Panc1 (cell line): Measurements from ENCODE around the gene SHLD1. TPM values are rescaled to one million over a fixed set of nuclear protein-coding genes. Genes with fewer than 3 reads are reported as not detected.

Source experiments
- ATAC-seq: fragments of 200-7000 bp; cut with Tn5 transposase; 2 replicates; pipeline ENCODE4 v1.9.1; 2020; ENCODE audit warnings: mild to moderate bottlenecking, moderate library complexity
- BruUV-seq: library from RNA; stranded (reverse); fragments of 400-500 nt; replicated peaks from 2 replicates; lab custom pipeline; 2021; lab: Mats Ljungman, UMichigan
- CTCF ChIA-PET: fragments of 300-600 bp; sonication (Branson Sonifier 250); formaldehyde crosslinking; loops from one replicate; lab custom pipeline; 2022; ENCODE audit warnings: antibody characterized with exemption; lab: Charles Lee
- POLR2A ChIA-PET: fragments of 300-600 bp; sonication (Branson Sonifier 250); formaldehyde crosslinking; loops from one replicate; lab custom pipeline; 2022; ENCODE audit warnings: antibody characterized with exemption; lab: Charles Lee
- DNase-seq: peaks from one replicate; pipeline ENCODE4 v3.0.0-alpha.2; 2010; ENCODE audit warnings: low read depth, low spot score
- H3K27ac ChIP-seq: 2 replicates; pipeline ENCODE4 v1.5.1; 2011; ENCODE audit warnings: mild to moderate bottlenecking, low read length, inconsistent platforms
- H3K27me3 ChIP-seq: fragments of 200-500 bp; sonication (Bioruptor generic); 2 replicates; pipeline ENCODE4 v1.6.0; 2014; ENCODE audit warnings: low read length, inconsistent platforms; ENCODE audit not compliant: control insufficient read depth, insufficient read depth
- H3K36me3 ChIP-seq: fragments of 200-500 bp; sonication (Bioruptor generic); 2 replicates; pipeline ENCODE4 v1.5.1; 2014; ENCODE audit warnings: inconsistent platforms, mild to moderate bottlenecking, low read length, moderate library complexity; ENCODE audit not compliant: control insufficient read depth, insufficient read depth
- H3K4me1 ChIP-seq: 2 replicates; pipeline ENCODE4 v1.5.1; 2011; ENCODE audit warnings: inconsistent platforms, mild to moderate bottlenecking, low read length, moderate library complexity; ENCODE audit not compliant: control insufficient read depth, insufficient read depth
- H3K4me3 ChIP-seq, 2 experiments: 2 replicates each; pipeline ENCODE4 v1.5.1; 2011 to 2012; ENCODE audit warnings: low read depth in 2 of 2, low read length in 2 of 2, mild to moderate bottlenecking in 2 of 2, inconsistent platforms in 1 of 2, moderate library complexity in 1 of 2
- H3K9me3 ChIP-seq: fragments of 200-500 bp; sonication (Bioruptor generic); 2 replicates; pipeline ENCODE4 v1.5.1; 2014; ENCODE audit warnings: low read depth, mild to moderate bottlenecking, inconsistent platforms, low read length, moderate library complexity; ENCODE audit not compliant: control insufficient read depth, insufficient read depth
- CTCF ChIP-seq: fragments of 450-650 bp; IDR thresholded peaks from 2 replicates; pipeline ENCODE4 v1.5.1; 2017; ENCODE audit warnings: mild to moderate bottlenecking
- POLR2AphosphoS5 ChIP-seq: IDR thresholded peaks from 2 replicates; pipeline ENCODE4 v1.6.1; 2012; ENCODE audit warnings: mild to moderate bottlenecking, low read depth, low read length, moderate library complexity
- REST ChIP-seq, 2 experiments: IDR thresholded peaks; 2 replicates each; pipeline ENCODE4 v1.6.1; 2011 to 2012; ENCODE audit warnings: low read depth in 2 of 2, control low read depth in 1 of 2, low read length in 1 of 2, mild to moderate bottlenecking in 1 of 2, moderate library complexity in 1 of 2; ENCODE audit not compliant: insufficient read depth in 1 of 2
- SIN3A ChIP-seq: IDR thresholded peaks from 2 replicates; pipeline ENCODE4 v1.6.1; 2012; ENCODE audit warnings: low read depth, mild to moderate bottlenecking, low read length, moderate library complexity, borderline replicate concordance; ENCODE audit not compliant: insufficient read depth
- TCF7L2 ChIP-seq: IDR thresholded peaks from 2 replicates; pipeline ENCODE4 v1.6.1; 2011; ENCODE audit warnings: mild to moderate bottlenecking, low read depth, low read length, inconsistent platforms
- in situ Hi-C: cut with HindIII; loops from 2 replicates; pipeline ENCODE4 v1.10.0; 2016; ENCODE audit warnings: low sequenced_read_pairs, low pct_unique_long_range_greater_than_20kb
- intact Hi-C: fragments of 100-400 bp; cut with micrococcal nuclease; formaldehyde crosslinking; loops from one replicate; pipeline ENCODE4 v1.10.0; 2022; ENCODE audit not compliant: unreplicated experiment
- total RNA-seq: library from RNA; stranded (reverse); gene quantifications from one replicate; pipeline ENCODE4 v1.2.1, GENCODE V29; 2021; ENCODE audit not compliant: unreplicated experiment

Gene SHLD1
- total RNA-seq, 1 experiment from 2014 or later: 4.3 TPM

GRCh38 chr20:5877128-5877527 lies 126.9 kb downstream of the SHLD1 start:
- Histone ChIP-seq H3K4me3 (no peak overlapping the region), H3K9me3 (no peaks in the 10 kb centered on the region), H3K36me3 (no peaks in the 10 kb centered on the region), H3K4me1 (no peaks in the 10 kb centered on the region), H3K27me3 (peaks cover 16% of the 10 kb centered on the region), H3K27ac (no peak overlapping the region)
- ATAC-seq (no peak), DNase-seq (no peak)
- in situ Hi-C loops (no loop called here), intact Hi-C loops (no loop called here)
- no peak for TF ChIP-seq CTCF
- no peak for TF ChIP-seq REST (IDR thresholded peaks at IDR 0.05; ENCODE audit: insufficient read depth in 1 of 2, low read depth in 2 of 2, low read length in 1 of 2)
- TF ChIP-seq SIN3A: no peak
- TF ChIP-seq POLR2AphosphoS5: no peak
- TF ChIP-seq TCF7L2: no peak
- BruUV-seq: no TSS peak
- POLR2A ChIA-PET: interaction anchor here (0.7 kb wide), 1 partner anchor 26 kb away, joined by 6 read pairs; no protein-coding TSS in a partner anchor
- CTCF ChIA-PET: no interaction called here

GRCh38 chr20:5880326-5880725 lies 130.1 kb downstream of the SHLD1 start:
- Histone ChIP-seq H3K4me1 (no peaks in the 10 kb centered on the region), H3K36me3 (no peaks in the 10 kb centered on the region), H3K9me3 (no peaks in the 10 kb centered on the region), H3K27me3 (peaks cover 13% of the 10 kb centered on the region; the same call in 1 of the 2 replicates), H3K4me3 (no peak overlapping the region), H3K27ac (no peak overlapping the region)
- in situ Hi-C loops (no loop called here), intact Hi-C loops (no loop called here)
- POLR2A ChIA-PET: no interaction called here
- no TSS peak for BruUV-seq
- ATAC-seq (no peak), DNase-seq (no peak)
- no peak for TF ChIP-seq TCF7L2
- TF ChIP-seq SIN3A: no peak
- TF ChIP-seq POLR2AphosphoS5: no peak
- TF ChIP-seq REST (IDR thresholded peaks at IDR 0.05; ENCODE audit: insufficient read depth in 1 of 2, low read depth in 2 of 2, low read length in 1 of 2): no peak
- no peak for TF ChIP-seq CTCF
- CTCF ChIA-PET: no interaction called here
